IMR-90 (cell line): ENCODE data around the gene SLC27A1. TPM values are rescaled to one million over a fixed set of nuclear protein-coding genes. Genes with fewer than 3 reads are reported as not detected.
A peak's percentile ranks its signal among the peaks of the same experiment; 100 is the strongest.

Experiments used
- ATAC-seq: fragments of 200-7000 bp; cut with Tn5 transposase; 2 replicates; pipeline ENCODE4 v1.9.1; 2020; ENCODE audit warnings: low read depth, mild to moderate bottlenecking, moderate library complexity
- BruUV-seq: library from RNA; stranded (reverse); fragments of 400-500 nt; replicated peaks from 2 replicates; lab custom pipeline; 2021; lab: Mats Ljungman, UMichigan
- CTCF ChIA-PET: fragments of 300-600 bp; formaldehyde crosslinking; extraction: SDS; loops from one replicate; lab custom pipeline; 2021; ENCODE audit warnings: antibody characterized with exemption; lab: Yijun Ruan, JAX
- POLR2A ChIA-PET: fragments of 300-600 bp; sonication (Branson Sonifier 250); formaldehyde crosslinking; loops from one replicate; lab custom pipeline; 2022; ENCODE audit warnings: antibody characterized with exemption; ENCODE audit not compliant: unreplicated experiment; lab: Charles Lee
- DNase-seq: peaks from one replicate; pipeline ENCODE4 v3.0.0; 2013
- H2AFZ ChIP-seq: replicated peaks from 2 replicates; pipeline ENCODE3; 2013; ENCODE audit warnings: low read length, mild to moderate bottlenecking; ENCODE audit not compliant: poor library complexity
- H2AK5ac ChIP-seq: 2 replicates; pipeline ENCODE4 v1.6.1; 2013; ENCODE audit warnings: low read depth, low read length, inconsistent platforms
- H2AK9ac ChIP-seq: replicated peaks from 2 replicates; pipeline ENCODE3; 2013; ENCODE audit warnings: mild to moderate bottlenecking, low read depth, low read length, moderate library complexity; ENCODE audit not compliant: poor library complexity
- H2BK120ac ChIP-seq: 2 replicates; pipeline ENCODE4 v1.6.1; 2013; ENCODE audit warnings: low read depth, low read length, inconsistent platforms
- H2BK15ac ChIP-seq: 3 replicates; pipeline ENCODE4 v1.6.1; 2013; ENCODE audit warnings: low read depth, low read length, inconsistent platforms
- H2BK20ac ChIP-seq: 2 replicates; pipeline ENCODE4 v1.6.1; 2013; ENCODE audit warnings: low read depth, mild to moderate bottlenecking, inconsistent platforms, low read length, moderate library complexity
- H2BK5ac ChIP-seq: 2 replicates; pipeline ENCODE4 v1.6.1; 2013; ENCODE audit warnings: mild to moderate bottlenecking, low read depth, low read length, inconsistent platforms; ENCODE audit not compliant: poor library complexity, severe bottlenecking
- H3K14ac ChIP-seq: replicated peaks from 2 replicates; pipeline ENCODE4 v1.6.1; 2013; ENCODE audit warnings: low read depth, low read length, inconsistent platforms
- H3K18ac ChIP-seq: 2 replicates; pipeline ENCODE4 v1.6.1; 2013; ENCODE audit warnings: low read depth, low read length, control low read depth
- H3K23ac ChIP-seq: 2 replicates; pipeline ENCODE4 v1.6.1; 2013; ENCODE audit warnings: low read depth, low read length, inconsistent platforms
- H3K27ac ChIP-seq: 2 replicates; pipeline ENCODE4 v1.5.1; 2013; ENCODE audit warnings: mild to moderate bottlenecking, control low read depth, low read length; ENCODE audit not compliant: insufficient read depth
- H3K27me3 ChIP-seq: 2 replicates; pipeline ENCODE4 v1.6.1; 2013; ENCODE audit warnings: low read length; ENCODE audit not compliant: control insufficient read depth, insufficient read depth
- H3K36me3 ChIP-seq: 2 replicates; pipeline ENCODE4 v1.6.1; 2013; ENCODE audit warnings: low read length, mixed read lengths; ENCODE audit not compliant: control insufficient read depth, insufficient read depth
- H3K4ac ChIP-seq: 2 replicates; pipeline ENCODE4 v1.6.1; 2013; ENCODE audit warnings: low read depth, low read length, inconsistent platforms
- H3K4me1 ChIP-seq: 2 replicates; pipeline ENCODE4 v1.6.1; 2013; ENCODE audit warnings: low read length, mixed read lengths; ENCODE audit not compliant: control insufficient read depth, insufficient read depth
- H3K4me2 ChIP-seq: 2 replicates; pipeline ENCODE4 v1.6.1; 2013; ENCODE audit warnings: low read depth, mild to moderate bottlenecking, control low read depth, low read length, moderate library complexity
- H3K4me3 ChIP-seq: 2 replicates; pipeline ENCODE4 v1.5.1; 2013; ENCODE audit warnings: low read depth, mild to moderate bottlenecking, control low read depth, low read length, moderate library complexity; ENCODE audit not compliant: insufficient read depth
- H3K56ac ChIP-seq: 2 replicates; pipeline ENCODE4 v1.6.1; 2013; ENCODE audit warnings: low read length, inconsistent platforms; ENCODE audit not compliant: insufficient read depth; ENCODE audit errors: extremely low read depth
- H3K79me1 ChIP-seq, 2 experiments: 2 replicates each; pipeline ENCODE4 v1.6.1; 2013; ENCODE audit warnings: low read length in 2 of 2, inconsistent platforms in 1 of 2, low read depth in 1 of 2
- H3K9ac ChIP-seq: 2 replicates; pipeline ENCODE4 v1.6.1; 2013; ENCODE audit warnings: low read depth, low read length, control low read depth
- H3K9me1 ChIP-seq: 2 replicates; pipeline ENCODE4 v1.6.1; 2013; ENCODE audit warnings: low read length, inconsistent platforms; ENCODE audit not compliant: insufficient read depth
- H3K9me3 ChIP-seq: 2 replicates; pipeline ENCODE4 v1.6.1; 2013; ENCODE audit warnings: low read length; ENCODE audit not compliant: control insufficient read depth, insufficient read depth
- H4K20me1 ChIP-seq: 2 replicates; pipeline ENCODE4 v1.6.1; 2013; ENCODE audit warnings: low read length, inconsistent platforms; ENCODE audit not compliant: insufficient read depth
- H4K5ac ChIP-seq: 2 replicates; pipeline ENCODE4 v1.6.1; 2013; ENCODE audit warnings: mild to moderate bottlenecking, low read depth, low read length, control low read depth
- H4K8ac ChIP-seq, 2 experiments: 2 replicates each; pipeline ENCODE4 v1.6.1; 2013; ENCODE audit warnings: low read depth in 2 of 2, low read length in 2 of 2, control low read depth in 1 of 2, inconsistent platforms in 1 of 2
- H4K91ac ChIP-seq: 2 replicates; pipeline ENCODE4 v1.6.1; 2013; ENCODE audit warnings: low read depth, low read length, inconsistent platforms; ENCODE audit not compliant: insufficient read depth
- CEBPB ChIP-seq: IDR thresholded peaks from 2 replicates; pipeline ENCODE4 v1.6.1; 2012; ENCODE audit warnings: low read depth, low read length, improper control_type of control experiment
- CHD1 ChIP-seq: IDR thresholded peaks from 2 replicates; pipeline ENCODE4 v1.6.1; 2012; ENCODE audit warnings: low read depth, low read length, improper control_type of control experiment
- CTCF ChIP-seq: conservative IDR thresholded peaks from 2 replicates; pipeline ENCODE4 v1.5.1; 2012; ENCODE audit warnings: mild to moderate bottlenecking, low read depth, low read length, improper control_type of control experiment
- ELK1 ChIP-seq: fragments of 150-350 bp; IDR thresholded peaks from 2 replicates; pipeline ENCODE4 v1.6.1; 2016; ENCODE audit warnings: low read depth, mild to moderate bottlenecking, low read length, moderate library complexity, borderline replicate concordance
- FOS ChIP-seq: fragments of 150-350 bp; IDR thresholded peaks from 2 replicates; pipeline ENCODE4 v1.6.1; 2016; ENCODE audit warnings: low read depth, low read length
- MAFK ChIP-seq: IDR thresholded peaks from 2 replicates; pipeline ENCODE4 v1.6.1; 2012; ENCODE audit warnings: low read depth, low read length, improper control_type of control experiment
- MAZ ChIP-seq: IDR thresholded peaks from 2 replicates; pipeline ENCODE4 v1.6.1; 2012; ENCODE audit warnings: low read depth, mild to moderate bottlenecking, low read length, improper control_type of control experiment, moderate library complexity, borderline replicate concordance
- MXI1 ChIP-seq: IDR thresholded peaks from 2 replicates; pipeline ENCODE4 v1.6.1; 2012; ENCODE audit warnings: low read depth, mild to moderate bottlenecking, low read length, moderate library complexity, borderline replicate concordance
- NFE2L2 ChIP-seq: fragments of 150-350 bp; IDR thresholded peaks from 2 replicates; pipeline ENCODE4 v1.6.1; 2016; ENCODE audit warnings: low read depth, mild to moderate bottlenecking, low read length
- POLR2A ChIP-seq: IDR thresholded peaks from 2 replicates; pipeline ENCODE4 v1.6.1; 2012; ENCODE audit warnings: mild to moderate bottlenecking, low read depth, low read length
- RAD21 ChIP-seq: IDR thresholded peaks from 2 replicates; pipeline ENCODE4 v1.6.1; 2012; ENCODE audit warnings: low read length, improper control_type of control experiment
- RCOR1 ChIP-seq: IDR thresholded peaks from 2 replicates; pipeline ENCODE4 v1.6.1; 2012; ENCODE audit warnings: mild to moderate bottlenecking, low read length, improper control_type of control experiment; ENCODE audit not compliant: insufficient replicate concordance
- RFX5 ChIP-seq: IDR thresholded peaks from 2 replicates; pipeline ENCODE4 v1.8.0; 2012; ENCODE audit warnings: low read depth, mild to moderate bottlenecking, low read length, moderate library complexity
- SMC3 ChIP-seq: fragments of 150-350 bp; IDR thresholded peaks from 2 replicates; pipeline ENCODE4 v1.6.1; 2016; ENCODE audit warnings: low read depth, mild to moderate bottlenecking, antibody characterized with exemption, low read length, moderate library complexity
- WGBS, 2 experiments: methylation state at CpG; one replicate each; pipeline versions ENCODE4 v1.1.5 to v1.1.7; 2013; ENCODE audit warnings: missing lambda C conversion rate in 2 of 2; ENCODE audit not compliant: insufficient read length in 1 of 2; ENCODE audit errors: extremely low coverage in 2 of 2; 5-methylcytosine and 5-hydroxymethylcytosine counted together
- dilution Hi-C: fragments of 300-500 bp; cut with HindIII; formaldehyde crosslinking; loops from one replicate; pipeline ENCODE4 v1.14.3; 2018; ENCODE audit warnings: low sequenced_read_pairs; ENCODE audit not compliant: unreplicated experiment
- in situ Hi-C: fragments of 300-500 bp; cut with MboI; formaldehyde crosslinking; loops from 3 replicates; pipeline ENCODE4 v1.14.3; 2019; ENCODE audit warnings: low sequenced_read_pairs, inconsistent platforms, mixed read lengths
- intact Hi-C: fragments of 100-400 bp; cut with micrococcal nuclease; formaldehyde crosslinking; loops from 2 replicates; pipeline ENCODE4 v1.10.0; 2022
- polyA plus RNA-seq, 3 experiments: library from polyadenylated mRNA; depleted of rRNA; stranded (reverse); fragments of >200 nt; gene quantifications; 2 replicates each; pipeline ENCODE4 v1.2.3, GENCODE V29; 2012; ENCODE audit warnings: low replicate concordance in 1 of 3
- total RNA-seq: library from RNA; depleted of rRNA; stranded (reverse); fragments of >200 nt; gene quantifications from 2 replicates; pipeline ENCODE4 v1.2.3, GENCODE V29; 2012
- TF ChIP-seq, protein P1 (sequence below): fragments of 150-350 bp; IDR thresholded peaks from 2 replicates; pipeline ENCODE4 v1.6.1; 2017; ENCODE audit warnings: mild to moderate bottlenecking, antibody characterized with exemption, low read length, low read depth

The SLC27A1 gene
- total and polyA plus RNA-seq, 2 of the 4 experiments (the other 2 are of a cell fraction), result 4.8 to 12.9 TPM

DNA sequence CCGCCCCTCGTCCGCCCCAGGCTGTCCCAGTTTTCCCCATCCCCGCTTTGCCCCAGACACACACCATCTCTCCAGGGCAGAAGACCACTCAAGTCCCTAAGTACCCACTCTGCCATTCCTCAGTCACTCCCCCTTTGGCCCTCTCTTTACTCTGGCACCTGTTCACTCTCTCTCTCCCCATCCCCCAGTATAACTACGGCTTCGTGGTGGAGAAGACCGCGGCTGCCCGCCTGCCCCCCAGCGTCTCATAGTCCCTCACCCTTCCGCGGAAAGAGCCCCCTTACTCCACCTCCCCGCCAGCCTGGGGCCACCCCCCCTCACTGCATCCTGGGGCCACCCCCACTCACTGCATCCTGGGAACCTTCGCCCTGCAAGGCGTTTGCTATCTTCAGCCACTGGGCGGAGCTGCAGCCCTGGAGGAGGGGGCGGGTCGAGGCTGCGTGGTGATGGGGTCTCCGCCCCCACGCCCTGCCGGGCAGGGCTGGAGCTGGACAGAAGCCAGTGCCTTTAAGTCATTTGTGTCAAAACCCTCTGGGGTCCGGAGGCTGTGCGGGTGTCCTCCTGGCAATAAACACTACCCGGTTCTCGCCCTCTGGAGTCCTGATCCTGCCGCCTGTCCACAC is 45.5 kb upstream of the SLC27A1 start:
- no peak overlapping the region for H4K91ac ChIP-seq
- no peaks in the 10 kb centered on the region for H3K9me3 ChIP-seq
- peaks cover 5% of the 10 kb centered on the region; the same call in 1 of the 2 replicates for H3K36me3 ChIP-seq
- no peaks in the 10 kb centered on the region for H4K20me1 ChIP-seq
- H2BK15ac ChIP-seq, result no peak overlapping the region
- no peak overlapping the region for H3K4ac ChIP-seq
- no peak overlapping the region for H3K27ac ChIP-seq
- H3K79me1 ChIP-seq, result peaks cover 5 to 9% of the 10 kb centered on the region in 2 experiments; a peak in 3 of 4 replicates
- no peak overlapping the region for H2BK20ac ChIP-seq
- TF ChIP-seq CTCF, result peak; percentile 46
- no peak for TF ChIP-seq RFX5
- no peak for TF ChIP-seq POLR2A
- TF ChIP-seq, protein P1, sequence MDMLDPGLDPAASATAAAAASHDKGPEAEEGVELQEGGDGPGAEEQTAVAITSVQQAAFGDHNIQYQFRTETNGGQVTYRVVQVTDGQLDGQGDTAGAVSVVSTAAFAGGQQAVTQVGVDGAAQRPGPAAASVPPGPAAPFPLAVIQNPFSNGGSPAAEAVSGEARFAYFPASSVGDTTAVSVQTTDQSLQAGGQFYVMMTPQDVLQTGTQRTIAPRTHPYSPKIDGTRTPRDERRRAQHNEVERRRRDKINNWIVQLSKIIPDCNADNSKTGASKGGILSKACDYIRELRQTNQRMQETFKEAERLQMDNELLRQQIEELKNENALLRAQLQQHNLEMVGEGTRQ, result no peak
- no peak for TF ChIP-seq FOS
- TF ChIP-seq ELK1, result no peak
- no peak for TF ChIP-seq MAFK
- no peak for TF ChIP-seq NFE2L2
- no peak for TF ChIP-seq MAZ
- TF ChIP-seq CHD1, result no peak
- no peak for TF ChIP-seq MXI1
- TF ChIP-seq RCOR1, result no peak
- TF ChIP-seq SMC3, result no peak
- TF ChIP-seq RAD21, result peak; percentile 35; the same call in 1 of the 2 replicates
- TF ChIP-seq CEBPB, result no peak
- H3K14ac ChIP-seq, result no peak overlapping the region
- DNase-seq, result peak; percentile 23
- CTCF ChIA-PET, result no interaction called here
- H3K23ac ChIP-seq, result no peak overlapping the region
- no peak overlapping the region for H2AK5ac ChIP-seq
- H3K9ac ChIP-seq, result no peak overlapping the region
- peak overlapping the region; percentile 56 for H2AFZ ChIP-seq
- H4K8ac ChIP-seq, result no peak overlapping the region
- no peak overlapping the region for H2BK5ac ChIP-seq
- in situ Hi-C loops (no loop called here), dilution Hi-C loops (no loop called here), intact Hi-C loops (no loop called here)
- H2BK120ac ChIP-seq, result no peak overlapping the region
- BruUV-seq, result no TSS peak
- H3K4me1 ChIP-seq, result 0 out of 2 replicates have a peak, but pooled peaks cover 2% of the 10 kb centered on the region
- H3K56ac ChIP-seq, result no peak overlapping the region
- H3K27me3 ChIP-seq, result no peaks in the 10 kb centered on the region
- H3K4me2 ChIP-seq, result no peak overlapping the region
- no peak overlapping the region for H3K18ac ChIP-seq
- POLR2A ChIA-PET, result no interaction called here
- no peak overlapping the region for H2AK9ac ChIP-seq
- WGBS, 2 experiments, result 30% methylated on average over 6 of the region's 27 CpGs; no CpG with 5 or more reads in 1 of the 2 experiments
- H4K5ac ChIP-seq, result no peak overlapping the region
- 0 out of 2 replicates have a peak, but pooled peaks cover 3% of the 10 kb centered on the region for H3K9me1 ChIP-seq
- ATAC-seq, result peak; percentile 86
- no peak overlapping the region for H3K4me3 ChIP-seq
